ENCODE data around the gene EMP2.
"Not testable (repeated sequence)": the region's sequence is repeated elsewhere in the genome, so short reads cannot be mapped to it uniquely, and the experiment has no call there.

Gene EMP2

GRCh38 chr16:10578474-10579316 lies 1.7 kb downstream of the EMP2 start:
- in situ Hi-C loops (cut with MboI; ENCODE audit: low sequenced_read_pairs) = no loop called here

GRCh38 chr16:10577305-10578202 lies 2.8 kb downstream of the EMP2 start:
- in situ Hi-C loops (cut with MboI; ENCODE audit: low sequenced_read_pairs) = no loop called here

- in situ Hi-C loops (cut with MboI; ENCODE audit: low sequenced_read_pairs) = no loop called here
These were observed 3.8 kb downstream of the EMP2 start for GRCh38 chr16:10576390-10577304.

GRCh38 chr16:10575506-10576130 lies 4.8 kb downstream of the EMP2 start:
- in situ Hi-C loops (cut with MboI; ENCODE audit: low sequenced_read_pairs) = no loop called here

- in situ Hi-C loops (cut with MboI; ENCODE audit: low sequenced_read_pairs) = no loop called here
These were observed 7.8 kb downstream of the EMP2 start for GRCh38 chr16:10572611-10573010.

GRCh38 chr16:10571354-10571753 lies 9.0 kb downstream of the EMP2 start:
- in situ Hi-C loops (cut with MboI; ENCODE audit: low sequenced_read_pairs) = no loop called here

- in situ Hi-C loops (cut with MboI; ENCODE audit: low sequenced_read_pairs) = no loop called here
These were observed 10.8 kb downstream of the EMP2 start for GRCh38 chr16:10569621-10570020.

GRCh38 chr16:10566613-10567012 lies 13.8 kb downstream of the EMP2 start:
- in situ Hi-C loops (cut with MboI; ENCODE audit: low sequenced_read_pairs) = no loop called here

GRCh38 chr16:10565167-10565566 lies 15.2 kb downstream of the EMP2 start:
- in situ Hi-C loops (cut with MboI; ENCODE audit: low sequenced_read_pairs) = no loop called here

- in situ Hi-C loops (cut with MboI; ENCODE audit: low sequenced_read_pairs) = no loop called here
These were observed 15.8 kb downstream of the EMP2 start for GRCh38 chr16:10564591-10564990.

GRCh38 chr16:10562361-10562899 lies 18.0 kb downstream of the EMP2 start:
- in situ Hi-C loops (cut with MboI; ENCODE audit: low sequenced_read_pairs) = no loop called here

- in situ Hi-C loops (cut with MboI; ENCODE audit: low sequenced_read_pairs) = no loop called here
These were observed 19.0 kb downstream of the EMP2 start for GRCh38 chr16:10561425-10561824.

- in situ Hi-C loops (cut with MboI; ENCODE audit: low sequenced_read_pairs) = no loop called here
These were observed 19.4 kb downstream of the EMP2 start for GRCh38 chr16:10561001-10561400.

GRCh38 chr16:10559792-10560191 lies 20.6 kb downstream of the EMP2 start:
- in situ Hi-C loops (cut with MboI; ENCODE audit: low sequenced_read_pairs) = not testable (repeated sequence)

GRCh38 chr16:10558746-10559641 lies 21.4 kb downstream of the EMP2 start:
- in situ Hi-C loops (cut with MboI; ENCODE audit: low sequenced_read_pairs) = no loop called here

GRCh38 chr16:10558305-10558704 lies 22.1 kb downstream of the EMP2 start:
- in situ Hi-C loops (cut with MboI; ENCODE audit: low sequenced_read_pairs) = no loop called here

- in situ Hi-C loops (cut with MboI; ENCODE audit: low sequenced_read_pairs) = no loop called here
These were observed 22.6 kb downstream of the EMP2 start for GRCh38 chr16:10557750-10558149.

- in situ Hi-C loops (cut with MboI; ENCODE audit: low sequenced_read_pairs) = no loop called here
These were observed 24.2 kb downstream of the EMP2 start for GRCh38 chr16:10556236-10556635.

- in situ Hi-C loops (cut with MboI; ENCODE audit: low sequenced_read_pairs) = no loop called here
These were observed 25.8 kb downstream of the EMP2 start for GRCh38 chr16:10554569-10554968.

Data from HL-60/S4 (cell line).